OCI-M2 (cell line): ENCODE data around the gene TNFRSF21.
"Not testable (repeated sequence)": the region's sequence is repeated elsewhere in the genome, so short reads cannot be mapped to it uniquely, and the experiment has no call there.

Experiments used
- DNase-seq: peaks from one replicate; lab custom pipeline; 2025; ENCODE audit not compliant: unreplicated experiment; lab: John Stamatoyannopoulos, UW

TNFRSF21 gene

GRCh38 chr6:47230579-47230978 is 79.1 kb downstream of the TNFRSF21 start:
- no peak for DNase-seq

GRCh38 chr6:47229255-47229654 is 80.5 kb downstream of the TNFRSF21 start:
- no peak for DNase-seq

GRCh38 chr6:47228093-47228492 is 81.6 kb downstream of the TNFRSF21 start:
- DNase-seq, result not testable (repeated sequence)

GRCh38 chr6:47223251-47223650 is 86.5 kb downstream of the TNFRSF21 start:
- DNase-seq, result not testable (repeated sequence)

GRCh38 chr6:47221565-47221964 is 88.1 kb downstream of the TNFRSF21 start:
- DNase-seq, result no peak

- no peak for DNase-seq
Observed at GRCh38 chr6:47209632-47210031, 100.1 kb downstream of the TNFRSF21 start.

- DNase-seq, result no peak
Observed at GRCh38 chr6:47207261-47207660, 102.4 kb downstream of the TNFRSF21 start.

GRCh38 chr6:47206626-47207025 is 103.1 kb downstream of the TNFRSF21 start:
- no peak for DNase-seq

GRCh38 chr6:47203938-47204611 is 105.6 kb downstream of the TNFRSF21 start:
- no peak for DNase-seq

- DNase-seq, result no peak
Observed at GRCh38 chr6:47203266-47203937, 106.3 kb downstream of the TNFRSF21 start.

GRCh38 chr6:47202644-47203205 is 107.0 kb downstream of the TNFRSF21 start:
- DNase-seq, result no peak

GRCh38 chr6:47200536-47201334 is 109.0 kb downstream of the TNFRSF21 start:
- DNase-seq, result no peak

GRCh38 chr6:47197682-47198640 is 111.7 kb downstream of the TNFRSF21 start:
- DNase-seq, result no peak

- DNase-seq, result no peak
Observed at GRCh38 chr6:47196113-47196512, 113.6 kb downstream of the TNFRSF21 start.

GRCh38 chr6:47195011-47195650 is 114.6 kb downstream of the TNFRSF21 start:
- no peak for DNase-seq

GRCh38 chr6:47188588-47189021 is 121.1 kb downstream of the TNFRSF21 start:
- DNase-seq, result no peak

GRCh38 chr6:47187893-47188587 is 121.7 kb downstream of the TNFRSF21 start:
- DNase-seq, result no peak

GRCh38 chr6:47187113-47187512 is 122.6 kb downstream of the TNFRSF21 start:
- DNase-seq, result no peak

- DNase-seq, result no peak
Observed at GRCh38 chr6:47182291-47182957, 127.3 kb downstream of the TNFRSF21 start.
